NCI-H187 (cell line): Measurements from ENCODE around the gene DPP6.

Experiments used
- DNase-seq, 2 experiments: peaks; one replicate each; lab custom pipeline; 2025; lab: John Stamatoyannopoulos, UW

Gene DPP6

DNA sequence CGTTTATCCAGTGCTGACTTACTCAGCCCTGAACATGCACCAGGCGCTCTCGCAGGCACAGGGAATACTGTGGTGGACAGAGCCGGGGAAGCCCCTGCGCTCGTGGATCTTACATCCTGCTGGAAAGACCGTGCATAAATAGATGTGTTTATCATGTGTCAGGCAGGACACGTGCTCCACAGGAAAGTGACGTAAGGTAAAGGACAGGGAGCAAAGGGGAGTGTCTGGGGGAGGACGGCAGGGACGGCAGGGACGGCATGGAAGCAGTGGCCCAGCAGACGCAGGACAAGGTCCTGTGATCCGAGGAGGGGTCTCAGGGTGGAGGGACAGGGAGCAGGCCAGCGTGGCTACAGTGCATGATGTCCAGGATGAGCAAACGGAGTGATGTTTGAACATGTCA lies 540.2 kb downstream of the DPP6 start:
- no peak for DNase-seq

- no peak for DNase-seq
Observed at GRCh38 chr7:154598396-154598795, 546.2 kb downstream of the DPP6 start.

- no peak for DNase-seq
Observed at GRCh38 chr7:154598864-154599263, 546.7 kb downstream of the DPP6 start.

DNA sequence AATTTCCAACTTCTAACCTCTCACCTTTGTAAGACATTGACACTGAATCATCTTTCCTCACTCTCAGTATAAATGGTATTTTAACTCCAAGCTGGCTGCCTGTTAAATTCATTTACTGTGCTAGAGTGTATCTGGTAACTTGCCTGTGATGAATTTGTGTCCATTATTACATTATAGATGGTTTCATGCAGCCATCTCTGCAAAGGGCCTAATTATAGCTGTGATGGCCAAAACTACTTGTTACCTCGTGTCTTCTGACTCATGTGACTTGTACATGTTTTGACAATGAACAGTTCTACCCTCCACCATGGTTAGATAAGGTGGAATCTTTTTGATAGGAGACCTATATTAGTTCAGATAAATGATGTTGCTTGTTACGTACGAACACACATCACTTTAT lies 558.7 kb downstream of the DPP6 start:
- DNase-seq = no peak

GRCh38 chr7:154613811-154614210 lies 561.6 kb downstream of the DPP6 start:
- DNase-seq = no peak

DNA sequence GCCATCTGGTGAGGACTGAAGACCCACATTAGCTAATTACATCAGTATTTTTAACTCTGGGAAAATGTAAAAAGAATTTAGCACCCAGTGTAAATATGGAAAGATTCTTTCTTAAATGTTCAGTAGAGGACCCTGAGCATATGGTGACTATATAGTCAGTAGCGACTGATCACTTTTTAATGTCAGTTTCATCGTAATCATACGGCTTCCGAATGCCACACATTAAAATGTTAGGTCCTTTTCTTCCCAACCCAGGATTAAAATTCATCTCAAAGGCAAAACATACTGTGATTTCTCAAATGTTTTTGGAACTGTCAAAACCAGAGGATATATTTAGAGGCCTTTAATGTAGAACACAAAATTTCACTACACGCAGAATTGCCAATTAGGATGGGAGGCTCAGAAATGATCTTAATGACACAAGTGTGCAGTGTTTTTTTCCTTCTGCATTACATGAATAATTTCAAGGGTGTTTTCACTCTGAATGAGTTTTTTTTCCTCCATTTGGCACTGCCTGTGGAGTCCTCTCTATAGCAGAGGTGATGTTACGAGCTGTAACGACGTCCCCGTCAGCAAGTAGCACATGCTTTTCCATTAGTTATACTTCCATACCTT lies 568.0 kb downstream of the DPP6 start:
- DNase-seq = no peak

DNA sequence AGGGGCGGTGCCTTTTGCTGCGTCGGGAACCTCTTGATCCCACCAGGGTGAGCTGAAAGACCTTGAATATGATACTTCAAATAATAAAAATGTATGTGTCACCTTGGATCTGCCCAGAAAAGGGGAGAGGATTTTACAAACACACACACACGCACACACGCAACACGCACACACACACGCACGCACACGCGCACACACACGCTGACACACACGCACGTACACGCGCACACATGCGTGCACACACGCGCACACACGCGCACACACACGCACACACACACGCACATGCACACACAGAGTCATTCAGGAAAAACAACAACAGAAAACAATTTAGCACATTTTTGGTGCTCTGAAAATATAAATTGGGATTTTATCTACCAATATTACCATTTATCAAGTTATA lies 571.2 kb downstream of the DPP6 start:
- no peak for DNase-seq

- no peak for DNase-seq
Observed at GRCh38 chr7:154627646-154628290, 575.6 kb downstream of the DPP6 start.

- no peak for DNase-seq
Observed at GRCh38 chr7:154628556-154628955, 576.4 kb downstream of the DPP6 start.

GRCh38 chr7:154631162-154631561 lies 579.0 kb downstream of the DPP6 start:
- no peak for DNase-seq

DNA sequence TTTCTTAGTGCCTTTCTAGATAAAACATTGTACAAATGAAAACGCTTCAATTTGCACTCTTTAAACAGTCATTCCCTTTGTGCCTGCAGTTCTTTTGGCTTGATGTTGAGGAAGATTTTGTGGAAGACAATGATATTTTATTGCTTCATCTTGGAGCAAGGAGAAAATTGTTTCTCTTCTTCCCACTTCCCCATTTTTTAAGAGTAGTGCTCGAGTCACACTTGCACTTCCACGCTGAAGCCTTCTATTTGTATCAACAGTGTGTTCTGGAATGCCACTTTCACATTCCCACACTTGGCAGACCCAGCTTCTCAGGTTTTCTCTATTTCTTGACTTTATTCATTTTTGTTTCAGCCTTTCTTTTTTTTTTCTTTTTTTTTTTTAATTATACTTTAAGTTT lies 581.4 kb downstream of the DPP6 start:
- no peak for DNase-seq

- DNase-seq = no peak
Observed at GRCh38 chr7:154638286-154638685, 586.1 kb downstream of the DPP6 start.

DNA sequence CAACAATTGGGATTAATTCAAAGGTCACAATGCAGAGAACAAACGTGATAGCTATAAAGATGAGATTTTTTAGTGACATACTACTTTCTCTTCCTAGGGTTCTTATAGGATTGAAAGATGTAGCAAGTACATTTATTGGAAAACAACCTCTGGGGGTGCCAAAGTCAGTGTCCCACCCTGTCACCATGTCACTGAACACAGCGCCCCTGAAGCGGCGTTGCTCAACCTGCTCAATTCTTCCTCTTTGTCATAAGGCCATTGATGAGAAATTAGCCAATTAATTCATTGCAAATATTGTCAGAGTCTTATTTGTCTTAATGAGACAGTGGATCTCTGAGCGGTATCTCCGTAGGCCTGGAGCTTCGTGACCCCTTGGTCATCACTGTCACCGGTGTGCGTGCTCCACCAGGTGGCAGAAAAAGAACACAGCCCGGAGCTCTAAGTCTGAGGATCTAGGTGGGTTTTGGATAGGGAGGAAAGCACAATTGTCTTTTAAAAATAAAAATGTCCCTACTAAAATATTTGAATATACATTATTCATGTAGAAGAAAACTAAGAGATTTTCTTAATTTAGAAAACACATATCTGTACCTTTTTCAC lies 588.2 kb downstream of the DPP6 start:
- no peak for DNase-seq

DNA sequence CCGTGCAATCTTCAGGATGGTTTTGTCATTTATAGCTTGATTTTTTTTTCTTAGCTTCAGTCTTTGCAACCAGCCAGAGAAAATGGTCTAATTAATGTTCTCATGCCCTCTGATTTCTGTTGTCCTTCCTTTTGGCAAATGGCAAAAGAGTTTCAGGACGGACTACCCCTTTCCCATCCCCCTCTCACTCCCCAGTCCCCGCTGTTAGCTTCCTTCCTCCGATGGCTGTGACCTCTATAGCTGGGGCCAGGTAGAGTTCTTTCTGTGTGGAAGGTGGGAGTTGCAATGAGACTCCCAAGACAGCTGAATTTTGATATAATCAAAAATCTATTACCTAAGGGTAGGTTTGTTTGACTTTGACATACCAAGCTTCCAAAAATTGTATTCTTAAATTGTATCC lies 588.7 kb downstream of the DPP6 start:
- DNase-seq = no peak

DNA sequence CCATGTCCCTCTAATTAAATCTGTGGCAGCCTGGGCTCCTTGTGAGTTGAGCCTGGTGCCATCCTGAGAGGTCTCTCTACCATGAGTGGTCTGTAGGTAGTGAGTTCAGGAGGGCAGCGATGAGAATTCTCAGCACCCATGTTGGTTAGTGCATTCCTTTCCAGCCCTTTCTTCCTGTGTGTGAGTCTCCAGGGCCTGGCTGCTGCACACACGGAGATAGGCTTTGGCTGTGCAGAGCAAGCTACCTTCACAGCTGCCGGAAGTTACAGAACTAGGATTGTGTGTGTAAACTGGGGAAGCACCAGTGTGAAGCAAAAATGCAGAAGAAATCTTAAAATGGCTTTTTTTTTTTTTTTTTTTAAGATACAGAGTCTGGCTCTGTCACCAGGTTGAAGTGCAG lies 592.2 kb downstream of the DPP6 start:
- no peak for DNase-seq

DNA sequence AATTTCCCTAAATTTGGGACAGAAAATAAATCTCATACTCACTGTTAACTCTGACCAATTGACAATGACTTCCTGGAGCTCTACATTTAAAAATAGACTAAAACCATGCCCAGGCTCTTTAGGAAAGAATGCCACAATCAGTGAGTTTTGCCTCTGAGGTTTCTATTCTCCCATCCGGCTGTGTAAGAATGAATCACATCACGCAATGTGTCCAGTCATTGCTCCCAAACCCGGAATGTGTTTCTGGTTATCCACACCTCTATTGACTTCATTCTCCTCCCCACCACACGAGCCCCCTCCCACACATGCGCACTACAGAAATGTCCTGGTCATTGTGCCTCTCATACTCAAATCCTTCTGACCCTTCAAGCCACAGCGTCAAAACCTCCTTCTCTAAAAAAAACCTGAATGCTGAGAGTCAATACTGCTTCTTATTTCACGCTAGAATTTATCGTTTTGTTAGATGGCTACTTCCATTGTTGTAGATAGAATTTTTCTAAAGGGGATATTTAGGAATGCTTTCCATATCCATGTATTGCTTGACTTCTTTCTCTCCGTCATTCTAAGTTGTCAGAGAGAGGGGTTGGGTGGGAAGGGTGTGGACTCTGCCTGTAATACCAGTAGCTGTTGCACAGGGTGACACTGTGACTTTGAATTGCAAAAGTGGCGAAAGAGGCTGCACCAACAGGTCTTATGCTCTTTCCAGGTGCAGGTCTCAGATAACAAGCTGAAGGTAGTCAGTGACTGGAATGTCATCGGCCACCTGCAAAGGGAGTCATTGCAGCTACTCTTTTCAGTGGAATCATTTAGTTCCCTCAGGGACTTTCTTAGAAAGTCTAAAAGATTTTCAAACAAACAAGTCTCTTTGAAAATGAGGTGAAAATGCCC lies 594.2 kb downstream of the DPP6 start:
- no peak for DNase-seq

GRCh38 chr7:154647625-154648024 lies 595.4 kb downstream of the DPP6 start:
- no peak for DNase-seq

GRCh38 chr7:154649015-154649414 lies 596.8 kb downstream of the DPP6 start:
- DNase-seq = no peak

DNA sequence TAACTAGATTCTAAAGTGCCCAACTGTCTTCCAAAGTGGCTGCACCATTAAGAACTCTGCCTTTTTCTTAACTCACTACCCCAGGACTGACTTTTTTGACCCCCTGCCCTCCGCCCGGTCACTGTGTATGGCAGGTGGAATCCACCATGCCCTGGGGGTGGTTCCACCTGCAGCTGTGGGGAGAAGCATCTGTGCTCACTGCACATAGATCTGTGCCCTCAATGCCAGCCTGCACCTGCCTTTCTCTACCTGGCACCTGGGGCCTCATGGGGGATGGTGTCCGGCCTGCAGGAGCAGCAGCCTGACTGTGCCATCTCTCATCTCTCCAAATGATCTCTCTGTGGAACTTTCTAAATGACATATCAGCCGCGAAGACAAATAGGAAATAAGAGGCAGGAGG lies 597.2 kb downstream of the DPP6 start:
- DNase-seq = no peak

DNA sequence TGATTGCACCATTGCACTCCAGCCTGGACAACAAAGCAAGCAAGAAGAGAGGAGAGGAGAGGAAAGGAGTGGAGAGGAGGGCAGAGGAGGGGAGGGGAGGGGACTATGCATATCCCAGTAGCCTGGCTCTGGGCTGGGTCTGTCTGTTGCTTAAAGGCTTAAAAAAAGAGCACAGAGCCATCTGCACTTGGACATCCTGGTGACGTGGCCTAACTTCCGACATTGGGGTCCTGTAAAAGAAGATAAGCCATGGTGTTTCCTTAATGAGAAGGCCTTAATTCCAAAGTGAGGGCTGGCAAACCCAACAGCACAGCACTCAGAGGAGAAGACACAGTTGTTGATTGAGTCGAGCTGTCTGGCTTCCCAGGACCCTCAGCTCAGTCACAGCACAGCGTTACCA lies 598.1 kb downstream of the DPP6 start:
- no peak for DNase-seq

DNA sequence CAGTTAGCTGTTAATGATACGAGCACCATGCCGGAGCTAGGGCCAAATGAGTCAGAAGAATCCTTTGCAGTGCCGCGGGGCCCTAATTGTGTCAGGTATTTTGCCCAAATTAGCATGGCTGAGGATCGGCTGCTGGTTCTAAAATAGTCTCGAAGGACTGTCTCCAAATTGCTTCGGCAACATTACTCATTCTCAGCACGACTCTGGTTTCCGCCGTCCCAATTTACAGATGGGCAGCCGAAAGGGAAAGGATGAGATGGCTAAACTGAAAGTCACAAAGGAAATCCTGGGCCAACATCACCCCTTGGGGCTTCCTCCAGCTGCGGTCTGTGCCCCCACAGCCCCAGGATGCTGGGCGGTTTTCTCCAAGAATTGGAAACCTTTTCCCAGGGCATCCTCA lies 599.3 kb downstream of the DPP6 start:
- DNase-seq = no peak

DNA sequence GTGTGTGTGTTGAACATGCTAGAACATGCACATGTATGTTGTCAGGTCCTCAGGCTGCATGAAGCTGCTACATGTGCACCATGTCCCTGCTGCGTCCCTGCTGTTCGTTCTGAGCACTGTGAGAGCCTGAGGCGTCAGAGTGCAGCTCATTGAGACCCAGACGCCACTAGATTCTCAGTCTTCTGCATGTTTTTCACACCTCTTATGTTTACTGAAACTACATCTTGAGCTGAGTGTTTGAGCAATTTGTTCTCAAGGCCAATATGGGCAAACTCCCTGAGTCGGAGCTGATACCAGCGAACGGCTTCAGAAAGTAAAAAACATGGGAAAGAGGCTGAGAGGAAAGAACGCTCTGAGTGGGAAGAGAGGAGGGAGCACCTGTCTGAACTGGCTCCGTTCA lies 600.4 kb downstream of the DPP6 start:
- DNase-seq = no peak

- no peak for DNase-seq
Observed at GRCh38 chr7:154653281-154653680, 601.1 kb downstream of the DPP6 start.
